ENCODE measurements around the gene RSBN1L. TPM values are rescaled to one million over a fixed set of nuclear protein-coding genes. Genes with fewer than 3 reads are reported as not detected.

Gene RSBN1L
- total and polyA plus RNA-seq, 4 donors = 7.3 to 53.2 (median 12.9) TPM

DNA sequence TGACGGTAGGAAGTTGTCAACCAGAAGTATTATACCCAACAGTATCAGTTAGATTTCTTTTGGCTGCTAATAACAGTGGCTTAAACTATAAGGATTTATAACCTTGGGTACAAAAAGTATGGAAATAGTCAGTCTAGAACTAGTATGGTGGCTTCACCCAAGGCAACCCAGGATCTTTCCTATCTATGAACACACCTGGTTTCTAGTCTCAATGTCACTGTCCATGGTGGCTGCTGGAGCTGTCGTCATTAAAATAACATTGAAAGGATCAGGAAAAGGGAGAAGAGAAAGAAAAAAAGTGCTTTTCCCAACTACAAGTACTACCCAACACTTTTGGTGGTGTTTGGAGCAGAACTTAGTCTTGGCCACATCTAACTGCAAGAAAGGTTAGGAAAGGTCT, 130.0 kb downstream of the RSBN1L start:
- no peak for TF ChIP-seq CTCF (IDR thresholded peaks at IDR 0.05; ENCODE audit: control extremely low read depth, extremely low read depth)
- Histone ChIP-seq H3K27me3 (ENCODE audit: control insufficient read depth in 3 of 3, insufficient read depth in 3 of 3, low read length in 2 of 3) (no peaks in the 10 kb centered on the region), H3K27ac (ENCODE audit: low read depth in 1 of 2, low read length in 1 of 2) (no peak overlapping the region), H3K9ac (ENCODE audit: insufficient read depth in 1 of 2, low read length in 2 of 2) (no peak overlapping the region), H3K36me3 (ENCODE audit: control insufficient read depth in 4 of 4, insufficient read depth in 4 of 4, low read length in 4 of 4) (peaks cover 0 to 15% (median 0%) of the 10 kb centered on the region in 4 donors), H3K4me1 (ENCODE audit: control insufficient read depth in 5 of 5, insufficient read depth in 5 of 5, low read length in 5 of 5) (peaks cover 0 to 15% (median 0%) of the 10 kb centered on the region in 5 donors), H3K9me3 (ENCODE audit: control insufficient read depth in 4 of 4, insufficient read depth in 3 of 4, low read length in 3 of 4) (peaks cover 0 to 12% (median 6%) of the 10 kb centered on the region in 4 donors), H3K4me3 (no peak overlapping the region)
- DNase-seq (no peak), ATAC-seq (ENCODE audit: insufficient read depth, low FRiP score) (no peak)
- WGBS, 2 donors = 83% methylated on average over 2 of the region's 2 CpGs

DNA sequence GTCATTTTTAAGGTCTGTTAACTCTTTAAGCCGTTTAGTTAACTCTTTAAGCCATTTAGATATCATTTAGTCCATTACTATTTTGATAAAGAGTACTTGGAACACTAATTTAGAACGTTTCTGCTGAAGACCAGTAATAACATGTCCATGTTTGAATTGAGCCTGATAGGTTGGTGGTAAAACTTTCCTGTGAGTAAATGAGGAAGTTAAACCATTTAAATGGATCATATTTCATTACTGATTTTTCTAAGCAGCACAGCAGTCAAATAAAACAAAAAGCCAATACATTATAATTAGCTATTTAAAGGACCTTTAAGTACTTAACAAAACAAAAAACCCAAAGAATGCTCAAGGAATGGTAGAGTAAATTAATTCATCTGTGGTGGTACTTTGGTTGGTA, 131.7 kb downstream of the RSBN1L start:
- H3K36me3 ChIP-seq (ENCODE audit: control insufficient read depth in 4 of 4, insufficient read depth in 4 of 4, low read length in 4 of 4) = peaks cover 0 to 5% (median 0%) of the 10 kb centered on the region in 4 donors
- no peak for ATAC-seq (ENCODE audit: insufficient read depth, low FRiP score)
- no peak for TF ChIP-seq CTCF (IDR thresholded peaks at IDR 0.05; ENCODE audit: control extremely low read depth, extremely low read depth)
- no peak overlapping the region for H3K27ac ChIP-seq (ENCODE audit: low read depth in 1 of 2, low read length in 1 of 2)
- H3K27me3 ChIP-seq (ENCODE audit: control insufficient read depth in 3 of 3, insufficient read depth in 3 of 3, low read length in 2 of 3) = no peaks in the 10 kb centered on the region
- peaks cover 0 to 4% (median 0%) of the 10 kb centered on the region in 4 donors for H3K9me3 ChIP-seq (ENCODE audit: control insufficient read depth in 4 of 4, insufficient read depth in 3 of 4, low read length in 3 of 4)
- WGBS, 2 donors = 55 to 60% methylated on average over 2 of the region's 2 CpGs
- DNase-seq = no peak
- H3K4me1 ChIP-seq (ENCODE audit: control insufficient read depth in 5 of 5, insufficient read depth in 5 of 5, low read length in 5 of 5) = peaks cover 0 to 15% (median 0%) of the 10 kb centered on the region in 5 donors
- H3K9ac ChIP-seq (ENCODE audit: insufficient read depth in 1 of 2, low read length in 2 of 2) = no peak overlapping the region
- H3K4me3 ChIP-seq = no peak overlapping the region

DNA sequence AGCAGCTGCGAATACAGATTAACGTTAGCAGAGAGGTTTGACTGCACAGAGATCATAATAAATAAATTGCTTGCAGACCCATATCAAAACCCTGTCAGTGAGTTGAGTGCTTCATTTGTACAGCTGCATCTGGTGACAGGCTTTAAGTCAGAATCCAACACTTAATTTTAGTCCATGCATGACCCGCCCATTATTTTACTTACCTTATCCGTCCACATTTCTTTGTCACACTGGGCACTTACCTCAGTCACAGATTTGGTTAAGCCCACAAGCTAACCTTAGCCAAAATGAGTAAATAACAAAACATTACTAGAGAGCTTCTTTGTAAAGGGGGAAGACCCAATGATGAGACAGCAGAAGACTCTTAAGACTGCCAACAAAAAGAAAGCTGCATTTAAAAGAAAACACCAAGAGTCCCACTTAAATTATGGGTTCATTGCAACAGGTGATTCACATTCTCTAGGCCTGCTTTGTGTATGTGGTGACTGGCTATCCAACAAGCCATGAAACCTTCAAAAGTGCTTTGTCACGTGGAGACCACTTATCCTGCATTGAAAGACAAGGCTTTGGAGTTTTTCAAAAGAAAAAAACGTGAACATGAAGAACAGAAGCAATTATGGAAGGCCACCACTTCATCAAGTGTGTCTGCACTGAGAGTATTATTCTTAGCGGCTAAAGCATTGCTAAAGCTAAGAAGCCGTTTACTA, 134.5 kb downstream of the RSBN1L start:
- Histone ChIP-seq H3K27ac (ENCODE audit: low read depth in 1 of 2, low read length in 1 of 2) (no peak overlapping the region), H3K27me3 (ENCODE audit: control insufficient read depth in 3 of 3, insufficient read depth in 3 of 3, low read length in 2 of 3) (no peaks in the 10 kb centered on the region), H3K9me3 (ENCODE audit: control insufficient read depth in 4 of 4, insufficient read depth in 3 of 4, low read length in 3 of 4) (peaks cover 0 to 4% (median 0%) of the 10 kb centered on the region in 4 donors), H3K4me3 (no peak overlapping the region), H3K9ac (ENCODE audit: insufficient read depth in 1 of 2, low read length in 2 of 2) (no peak overlapping the region), H3K4me1 (ENCODE audit: control insufficient read depth in 5 of 5, insufficient read depth in 5 of 5, low read length in 5 of 5) (peaks cover 0 to 13% (median 0%) of the 10 kb centered on the region in 5 donors), H3K36me3 (ENCODE audit: control insufficient read depth in 4 of 4, insufficient read depth in 4 of 4, low read length in 4 of 4) (peaks cover 0 to 5% (median 0%) of the 10 kb centered on the region in 4 donors)
- no peak for TF ChIP-seq CTCF (IDR thresholded peaks at IDR 0.05; ENCODE audit: control extremely low read depth, extremely low read depth)
- DNase-seq (peak in 1 of 3 donors; percentile 12), ATAC-seq (ENCODE audit: insufficient read depth, low FRiP score) (no peak)
- WGBS, 2 donors = 89 to 95% methylated on average over 8 of the region's 8 CpGs
